ENCODE data around the gene JAKMIP1.

Gene JAKMIP1

GRCh38 chr4:6092971-6093370 is 107.4 kb downstream of the JAKMIP1 start:
- H3K4me3 ChIP-seq (ENCODE audit: low read length): no peak overlapping the region
- no peak for TF ChIP-seq ZNF274 (IDR thresholded peaks at IDR 0.05; ENCODE audit: low read depth, low read length)

GRCh38 chr4:6092131-6092530 is 108.2 kb downstream of the JAKMIP1 start:
- no peak overlapping the region for H3K4me3 ChIP-seq (ENCODE audit: low read length)
- TF ChIP-seq ZNF274 (IDR thresholded peaks at IDR 0.05; ENCODE audit: low read depth, low read length): no peak

GRCh38 chr4:6090931-6091330 is 109.4 kb downstream of the JAKMIP1 start:
- H3K4me3 ChIP-seq (ENCODE audit: low read length): no peak overlapping the region
- no peak for TF ChIP-seq ZNF274 (IDR thresholded peaks at IDR 0.05; ENCODE audit: low read depth, low read length)

GRCh38 chr4:6088950-6089349 is 111.4 kb downstream of the JAKMIP1 start:
- H3K4me3 ChIP-seq (ENCODE audit: low read length): no peak overlapping the region
- no peak for TF ChIP-seq ZNF274 (IDR thresholded peaks at IDR 0.05; ENCODE audit: low read depth, low read length)

GRCh38 chr4:6087669-6088341 is 112.5 kb downstream of the JAKMIP1 start:
- no peak for TF ChIP-seq ZNF274 (IDR thresholded peaks at IDR 0.05; ENCODE audit: low read depth, low read length)
- H3K4me3 ChIP-seq (ENCODE audit: low read length): no peak overlapping the region

GRCh38 chr4:6086846-6087245 is 113.5 kb downstream of the JAKMIP1 start:
- TF ChIP-seq ZNF274 (IDR thresholded peaks at IDR 0.05; ENCODE audit: low read depth, low read length): no peak
- H3K4me3 ChIP-seq (ENCODE audit: low read length): no peak overlapping the region

- TF ChIP-seq ZNF274 (IDR thresholded peaks at IDR 0.05; ENCODE audit: low read depth, low read length): no peak
- H3K4me3 ChIP-seq (ENCODE audit: low read length): no peak overlapping the region
These were observed 114.4 kb downstream of the JAKMIP1 start for GRCh38 chr4:6085691-6086628.

GRCh38 chr4:6085028-6085690 is 115.2 kb downstream of the JAKMIP1 start:
- TF ChIP-seq ZNF274 (IDR thresholded peaks at IDR 0.05; ENCODE audit: low read depth, low read length): no peak
- no peak overlapping the region for H3K4me3 ChIP-seq (ENCODE audit: low read length)

GRCh38 chr4:6079965-6080364 is 120.4 kb downstream of the JAKMIP1 start:
- no peak overlapping the region for H3K4me3 ChIP-seq (ENCODE audit: low read length)
- TF ChIP-seq ZNF274 (IDR thresholded peaks at IDR 0.05; ENCODE audit: low read depth, low read length): no peak

- no peak for TF ChIP-seq ZNF274 (IDR thresholded peaks at IDR 0.05; ENCODE audit: low read depth, low read length)
- H3K4me3 ChIP-seq (ENCODE audit: low read length): no peak overlapping the region
These were observed 121.8 kb downstream of the JAKMIP1 start for GRCh38 chr4:6078560-6078959.

- no peak for TF ChIP-seq ZNF274 (IDR thresholded peaks at IDR 0.05; ENCODE audit: low read depth, low read length)
- no peak overlapping the region for H3K4me3 ChIP-seq (ENCODE audit: low read length)
These were observed 124.0 kb downstream of the JAKMIP1 start for GRCh38 chr4:6076391-6076790.

GRCh38 chr4:6074758-6075157 is 125.6 kb downstream of the JAKMIP1 start:
- no peak overlapping the region for H3K4me3 ChIP-seq (ENCODE audit: low read length)
- TF ChIP-seq ZNF274 (IDR thresholded peaks at IDR 0.05; ENCODE audit: low read depth, low read length): no peak

- no peak overlapping the region for H3K4me3 ChIP-seq (ENCODE audit: low read length)
- no peak for TF ChIP-seq ZNF274 (IDR thresholded peaks at IDR 0.05; ENCODE audit: low read depth, low read length)
These were observed 128.2 kb downstream of the JAKMIP1 start for GRCh38 chr4:6071959-6072720.
